ENCODE results near the gene OR10G2.
"Not testable (repeated sequence)": the region's sequence is repeated elsewhere in the genome, so short reads cannot be mapped to it uniquely, and the experiment has no call there.

OR10G2 gene, protein sequence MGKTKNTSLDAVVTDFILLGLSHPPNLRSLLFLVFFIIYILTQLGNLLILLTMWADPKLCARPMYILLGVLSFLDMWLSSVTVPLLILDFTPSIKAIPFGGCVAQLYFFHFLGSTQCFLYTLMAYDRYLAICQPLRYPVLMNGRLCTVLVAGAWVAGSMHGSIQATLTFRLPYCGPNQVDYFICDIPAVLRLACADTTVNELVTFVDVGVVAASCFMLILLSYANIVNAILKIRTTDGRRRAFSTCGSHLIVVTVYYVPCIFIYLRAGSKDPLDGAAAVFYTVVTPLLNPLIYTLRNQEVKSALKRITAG

DNA sequence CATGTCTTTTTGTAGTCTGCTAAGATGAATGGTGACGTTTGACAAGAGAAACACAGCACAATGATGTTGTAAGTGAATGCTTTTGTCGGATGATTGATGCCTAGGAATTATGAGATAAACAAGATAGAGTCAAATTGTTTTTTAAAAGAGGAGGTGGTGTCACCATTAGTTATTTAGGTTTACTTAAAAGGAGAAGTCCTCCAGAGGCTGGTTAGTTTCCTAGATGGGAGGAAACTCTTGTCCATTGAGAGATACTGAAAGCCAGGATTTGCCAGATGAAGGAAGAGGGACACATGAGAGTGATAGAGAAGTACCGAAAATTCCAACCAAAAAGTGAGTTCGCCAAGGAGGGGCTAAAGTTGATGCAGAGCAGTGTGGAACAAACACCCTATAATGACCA, at the start of gene OR10G2:
TSS of gene OR10G2 (minus strand) at position 101 of the 400 bp plus-strand sequence. CDS start at position 3, 98 bp downstream.
- DNase-seq (ENCODE audit: low read depth): no peak

DNA sequence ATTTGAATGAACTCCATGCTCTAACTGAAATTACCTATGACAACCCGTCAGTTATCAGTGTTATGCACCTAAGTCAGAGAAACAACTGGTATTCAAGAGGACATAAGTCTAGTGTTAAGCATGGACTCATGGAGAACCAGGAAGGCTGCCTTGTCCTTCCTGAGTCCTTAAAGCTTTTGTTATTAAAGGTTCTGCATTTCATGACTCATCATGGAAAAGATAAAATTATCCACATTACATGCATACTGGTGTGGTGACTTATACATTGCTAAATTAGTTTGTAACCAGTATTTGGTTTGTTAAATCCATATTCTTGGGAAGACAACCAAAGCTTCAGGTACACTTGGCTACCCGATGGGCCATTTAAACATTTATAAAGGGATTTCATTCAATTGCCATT, 45.3 kb upstream of the OR10G2 start:
- no peak for DNase-seq (ENCODE audit: low read depth)

DNA sequence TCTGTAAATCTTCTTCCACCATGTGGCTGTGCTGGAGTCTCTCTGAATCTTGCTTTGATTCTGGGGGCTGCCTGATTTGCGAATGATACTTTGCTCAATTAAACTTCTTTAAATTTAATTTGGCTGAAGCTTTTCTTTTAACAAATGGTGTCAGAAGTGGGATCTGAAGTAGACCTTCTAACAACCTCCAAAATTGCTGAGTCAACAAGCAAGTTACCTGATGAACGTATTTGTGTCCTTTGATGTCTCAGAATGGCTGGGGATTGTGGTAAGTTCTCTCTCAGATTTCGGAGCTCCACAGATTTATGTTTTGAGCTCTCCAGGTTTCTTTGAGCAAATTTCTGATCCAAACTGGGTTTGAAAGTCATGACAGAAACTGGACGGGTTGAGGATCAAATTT, 40.8 kb upstream of the OR10G2 start:
- no peak for DNase-seq (ENCODE audit: low read depth)

DNA sequence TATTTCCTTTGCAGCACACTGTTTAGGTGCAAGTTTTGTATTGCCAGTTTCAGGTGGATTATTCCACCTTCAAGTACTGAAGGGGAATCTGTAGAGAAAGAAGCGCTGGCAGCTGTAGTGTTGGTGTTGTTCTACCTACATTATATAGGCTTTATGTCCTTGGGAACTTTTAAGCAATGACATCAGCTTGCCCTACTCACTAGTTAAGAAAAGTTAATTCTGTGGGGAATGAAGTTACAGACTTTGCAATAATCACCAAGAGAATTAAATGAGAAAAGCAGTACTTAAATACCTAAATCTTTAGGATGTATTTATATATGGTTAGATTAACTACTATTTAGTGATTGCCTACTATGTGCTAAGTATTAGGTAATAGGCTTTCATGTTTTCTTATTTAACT, 39.0 kb upstream of the OR10G2 start, which contains the start of gene OR4E1:
TSS of gene OR4E1 (minus strand) at position 101 of the 400 bp plus-strand sequence. CDS start 2,883 bp downstream, outside the sequence.
- DNase-seq (ENCODE audit: low read depth): no peak

DNA sequence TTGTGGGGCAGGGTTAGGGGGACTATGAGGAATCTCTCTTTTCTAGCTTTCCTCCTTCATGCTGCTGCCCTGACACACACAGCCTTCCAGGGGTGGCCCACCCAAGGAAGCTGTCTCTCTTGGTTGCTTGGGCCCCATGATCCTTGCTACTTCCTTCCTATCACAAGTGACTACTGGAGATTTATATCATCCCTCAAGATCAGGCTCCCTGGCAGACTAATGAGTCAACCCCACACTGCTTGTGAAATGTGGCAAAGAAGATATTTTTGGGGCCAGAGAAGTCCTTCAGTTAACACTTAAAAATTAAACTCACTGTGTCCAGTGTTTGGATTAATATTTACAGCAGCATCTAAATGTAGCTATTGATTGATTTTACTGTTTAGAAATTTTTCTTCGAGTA, 37.4 kb upstream of the OR10G2 start:
- no peak for DNase-seq (ENCODE audit: low read depth)

DNA sequence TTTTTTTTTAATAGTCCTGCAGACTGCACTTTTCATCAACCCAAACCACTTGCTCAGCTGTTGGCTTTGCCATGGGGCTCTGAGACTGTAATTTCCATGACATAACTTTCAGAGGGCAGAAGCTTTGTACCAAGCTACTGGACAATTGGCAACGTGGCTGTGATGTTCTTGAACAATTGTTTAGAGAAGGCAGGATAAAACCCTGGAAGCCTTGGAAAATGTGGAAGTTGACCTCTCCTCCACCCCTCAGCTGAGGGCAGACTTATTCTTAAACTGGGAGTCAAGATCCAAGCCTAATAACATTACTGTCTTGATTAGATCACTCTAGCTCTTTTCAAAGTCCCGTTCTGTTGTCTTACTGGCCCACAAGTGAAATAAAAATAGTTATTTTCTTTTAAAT, 36.6 kb upstream of the OR10G2 start:
- no peak for DNase-seq (ENCODE audit: low read depth)

DNA sequence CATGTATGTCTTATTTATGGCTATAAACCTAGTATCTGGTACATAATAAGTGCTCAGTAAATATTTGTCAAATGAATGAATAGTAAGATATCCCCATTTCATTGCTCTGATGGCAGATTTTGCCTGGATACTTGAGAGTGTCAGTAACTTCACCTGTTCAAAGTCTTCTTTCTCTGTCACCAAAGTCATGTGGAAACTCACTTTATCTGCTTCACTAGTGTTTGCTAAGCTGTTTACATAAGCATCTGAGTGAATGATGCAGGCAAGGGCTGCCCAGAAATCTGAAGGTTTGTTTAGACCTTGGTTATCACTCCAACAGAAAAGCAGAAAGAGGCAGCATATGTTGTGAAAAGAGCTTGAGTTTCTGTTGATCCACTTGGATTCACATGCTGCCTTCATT, 34.5 kb upstream of the OR10G2 start:
- DNase-seq (ENCODE audit: low read depth): no peak

DNA sequence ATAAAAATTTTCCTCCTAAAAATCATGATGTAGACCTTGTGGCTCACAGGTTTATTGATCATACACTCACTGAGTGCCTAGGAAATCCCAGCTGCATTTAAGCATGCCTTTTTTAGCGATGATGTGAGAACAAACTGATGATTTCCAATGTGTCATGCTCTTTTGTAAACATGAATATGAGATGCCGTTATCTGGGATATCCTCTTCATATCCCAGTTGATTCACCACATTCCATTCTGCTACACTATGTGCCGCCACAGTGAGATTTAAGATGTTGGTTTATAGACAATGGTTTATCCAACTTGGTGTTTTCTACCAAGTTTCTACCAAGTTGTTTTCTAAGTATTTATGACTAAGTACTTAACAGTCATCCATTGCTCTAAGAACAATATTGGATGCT, 33.6 kb upstream of the OR10G2 start:
- no peak for DNase-seq (ENCODE audit: low read depth)

DNA sequence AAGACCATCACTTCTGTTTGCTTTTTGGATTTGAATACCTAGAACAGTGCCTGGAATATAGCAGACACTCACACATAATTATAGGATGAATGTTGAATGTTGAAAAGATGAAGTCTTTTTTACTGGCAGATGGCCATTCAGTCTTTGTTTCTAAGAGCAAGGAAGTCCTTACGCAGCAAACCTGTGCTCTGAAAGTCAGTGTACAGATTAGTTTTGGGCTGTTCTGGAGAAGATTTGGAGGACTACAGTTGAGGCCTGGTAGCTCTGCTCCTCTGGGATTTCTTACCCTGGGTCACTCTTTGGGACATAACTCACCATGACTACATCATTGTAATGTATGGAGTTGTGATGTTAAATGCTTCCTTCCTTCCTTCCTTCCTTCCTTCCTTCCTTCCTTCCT, 22.2 kb upstream of the OR10G2 start:
- DNase-seq (ENCODE audit: low read depth): no peak

DNA sequence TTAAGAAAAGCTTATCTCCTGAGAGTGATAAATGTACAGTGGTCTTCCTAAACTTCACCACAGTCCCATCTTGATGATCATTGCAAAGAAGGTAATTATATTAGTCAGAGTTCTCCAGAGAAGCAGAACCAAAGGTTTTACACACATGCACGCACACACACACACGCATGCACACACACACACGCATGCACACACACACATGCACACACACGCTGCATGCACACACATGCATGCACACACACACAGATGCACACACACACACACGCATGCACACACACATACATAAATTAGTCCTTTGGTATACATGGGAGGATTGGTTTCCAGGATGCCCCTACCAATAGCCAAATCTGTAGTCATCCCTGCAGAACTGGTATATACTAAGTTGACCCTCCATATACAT, 19.5 kb upstream of the OR10G2 start:
- no peak for DNase-seq (ENCODE audit: low read depth)

DNA sequence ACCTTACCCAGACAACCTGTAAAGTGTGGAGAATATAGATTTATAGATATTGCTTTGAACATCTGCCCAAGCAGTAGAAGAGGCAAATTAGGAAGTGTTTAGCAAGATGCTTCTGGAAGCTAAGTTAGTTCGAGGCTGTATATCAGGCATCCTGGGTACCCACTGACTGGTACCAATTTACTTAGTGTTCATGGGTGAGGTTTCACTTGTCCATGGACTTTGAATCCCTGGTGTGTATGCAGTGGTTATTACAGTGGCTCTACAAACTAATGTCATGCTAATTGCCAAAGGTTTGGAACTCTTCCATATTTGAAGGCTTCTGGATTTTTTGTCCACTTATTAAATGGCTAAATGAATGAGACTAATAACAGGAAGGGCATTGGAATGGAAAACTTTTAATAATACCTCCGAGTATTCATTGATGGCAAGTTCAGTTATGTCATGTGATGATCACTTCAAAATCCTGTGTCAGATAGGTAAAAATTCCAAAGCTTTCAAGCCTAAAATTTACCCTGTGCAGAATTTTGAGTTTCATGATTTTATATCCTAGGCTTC, 18.7 kb upstream of the OR10G2 start, which contains the start of gene OR4E2:
TSS of gene OR4E2 (plus strand) at position 505 of the 555 bp plus-strand sequence. CDS start 11,248 bp downstream, outside the sequence.
- no peak for DNase-seq (ENCODE audit: low read depth)

DNA sequence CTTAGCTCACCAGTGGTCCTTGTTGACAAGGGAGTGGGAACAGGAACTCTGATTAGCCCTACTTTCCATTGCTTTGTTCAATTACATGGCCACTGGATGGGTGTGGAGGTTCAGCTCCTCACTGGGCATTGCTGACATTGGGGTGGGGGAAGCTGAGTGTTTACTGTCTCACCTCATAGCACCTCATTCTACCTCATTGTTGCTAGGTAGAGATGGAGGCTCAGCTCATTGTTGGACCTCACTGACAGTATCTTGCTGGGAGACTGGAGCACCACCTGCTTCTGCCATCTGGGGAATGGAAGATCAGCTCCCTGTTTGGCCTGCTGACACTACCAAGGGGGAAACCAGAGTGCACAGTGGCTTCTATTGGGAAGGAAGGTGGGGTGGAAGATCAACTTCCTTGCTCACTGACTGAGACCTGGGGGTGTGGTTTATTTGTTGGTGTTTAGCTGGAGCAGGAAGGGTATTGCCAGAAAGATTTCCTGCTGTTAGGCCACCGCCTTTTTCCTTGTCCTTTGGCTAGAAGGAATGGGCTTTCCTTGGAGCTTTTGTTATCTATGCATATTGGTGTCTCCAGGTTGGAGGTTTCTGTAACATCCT, 17.6 kb upstream of the OR10G2 start:
- no peak for DNase-seq (ENCODE audit: low read depth)

DNA sequence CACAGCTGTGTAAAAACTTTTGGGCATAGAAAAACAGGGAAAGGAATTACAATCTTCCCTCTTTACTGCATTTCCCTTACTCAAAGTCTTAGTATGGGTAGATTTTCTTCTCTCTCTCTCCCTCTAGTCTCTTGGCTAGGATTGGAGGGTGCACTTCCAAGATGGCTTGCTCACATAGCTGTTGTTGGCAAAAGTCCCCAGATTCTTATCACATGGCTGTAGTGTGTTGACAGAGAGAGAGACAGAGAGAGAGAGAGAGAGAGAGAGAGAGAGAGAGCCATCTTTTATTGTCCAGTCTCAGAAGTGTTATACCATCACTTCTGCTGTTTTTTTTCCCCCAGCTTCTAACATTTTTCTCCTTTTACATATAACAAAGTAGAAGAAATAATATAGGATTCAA, 12.6 kb upstream of the OR10G2 start:
- DNase-seq (ENCODE audit: low read depth): no peak

DNA sequence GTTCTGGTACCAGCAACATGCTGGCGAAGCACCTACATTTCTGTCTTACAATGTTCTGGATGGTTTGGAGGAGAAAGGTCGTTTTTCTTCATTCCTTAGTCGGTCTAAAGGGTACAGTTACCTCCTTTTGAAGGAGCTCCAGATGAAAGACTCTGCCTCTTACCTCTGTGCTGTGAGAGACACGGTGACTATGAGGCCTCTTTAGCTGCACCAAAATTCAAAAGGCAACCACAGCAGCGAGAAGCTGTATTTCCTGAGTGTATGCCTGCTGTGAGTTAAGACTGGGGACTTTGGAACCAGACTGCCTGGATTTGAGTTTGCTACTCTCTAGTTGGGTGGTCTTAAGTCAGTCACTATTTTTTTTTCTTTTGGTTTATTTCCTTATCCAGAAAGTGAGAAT, 8.7 kb upstream of the OR10G2 start:
- no peak for DNase-seq (ENCODE audit: low read depth)

DNA sequence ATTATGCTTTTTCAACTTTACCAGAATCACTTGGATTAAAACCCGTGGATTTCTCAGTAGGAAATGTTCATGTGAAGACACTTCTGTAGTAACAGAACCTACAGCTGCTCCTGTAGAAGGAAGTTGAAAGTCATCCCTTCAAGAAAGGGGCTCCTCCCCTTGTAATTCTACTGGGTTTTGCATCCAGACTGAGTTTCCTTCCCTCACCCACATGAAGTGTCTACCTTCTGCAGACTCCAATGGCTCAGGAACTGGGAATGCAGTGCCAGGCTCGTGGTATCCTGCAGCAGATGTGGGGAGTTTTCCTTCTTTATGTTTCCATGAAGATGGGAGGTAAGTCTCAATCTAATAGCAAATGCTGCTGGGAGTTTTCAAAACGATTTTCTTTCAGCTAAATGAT, 7.9 kb upstream of the OR10G2 start:
- DNase-seq (ENCODE audit: low read depth): no peak

DNA sequence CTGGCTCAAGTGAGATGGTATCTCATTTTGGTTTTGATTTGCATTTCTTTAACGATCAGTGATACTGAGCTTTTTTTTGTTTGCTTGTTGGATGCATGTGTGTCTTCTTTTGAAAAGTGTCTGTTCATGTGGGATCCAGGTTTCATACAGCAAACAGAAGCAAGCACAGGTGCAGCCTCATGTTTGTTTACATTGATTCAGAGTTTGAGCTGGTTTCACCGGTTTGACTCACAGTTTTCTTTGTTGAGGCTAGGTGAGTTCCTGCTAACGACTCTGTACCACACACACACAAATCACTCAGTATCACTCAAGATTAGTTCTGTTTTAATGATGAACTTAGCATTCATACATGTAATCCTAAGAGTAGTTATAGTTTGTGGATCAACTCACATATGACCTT, 3.7 kb downstream of the OR10G2 start:
- DNase-seq (ENCODE audit: low read depth): no peak

DNA sequence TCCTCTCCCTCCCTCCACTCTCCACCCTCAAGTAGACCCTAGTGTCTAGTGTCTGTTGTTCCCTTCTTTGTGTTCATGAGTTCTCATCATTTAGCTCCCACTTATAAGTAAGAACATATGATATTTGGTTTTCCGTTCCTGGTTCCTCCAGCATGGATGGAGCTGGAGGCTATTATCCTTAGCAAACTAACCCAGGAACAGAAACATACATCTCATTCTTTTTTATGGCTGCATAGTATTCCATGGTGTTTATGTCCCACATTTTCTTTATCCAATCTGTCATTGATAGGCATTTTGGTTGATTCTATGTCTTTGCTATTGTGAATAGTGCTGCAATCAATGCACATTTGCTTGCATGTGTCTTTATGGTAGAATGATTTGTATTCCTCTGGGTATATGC, 4.2 kb downstream of the OR10G2 start:
- not testable (repeated sequence) for DNase-seq (ENCODE audit: low read depth)

DNA sequence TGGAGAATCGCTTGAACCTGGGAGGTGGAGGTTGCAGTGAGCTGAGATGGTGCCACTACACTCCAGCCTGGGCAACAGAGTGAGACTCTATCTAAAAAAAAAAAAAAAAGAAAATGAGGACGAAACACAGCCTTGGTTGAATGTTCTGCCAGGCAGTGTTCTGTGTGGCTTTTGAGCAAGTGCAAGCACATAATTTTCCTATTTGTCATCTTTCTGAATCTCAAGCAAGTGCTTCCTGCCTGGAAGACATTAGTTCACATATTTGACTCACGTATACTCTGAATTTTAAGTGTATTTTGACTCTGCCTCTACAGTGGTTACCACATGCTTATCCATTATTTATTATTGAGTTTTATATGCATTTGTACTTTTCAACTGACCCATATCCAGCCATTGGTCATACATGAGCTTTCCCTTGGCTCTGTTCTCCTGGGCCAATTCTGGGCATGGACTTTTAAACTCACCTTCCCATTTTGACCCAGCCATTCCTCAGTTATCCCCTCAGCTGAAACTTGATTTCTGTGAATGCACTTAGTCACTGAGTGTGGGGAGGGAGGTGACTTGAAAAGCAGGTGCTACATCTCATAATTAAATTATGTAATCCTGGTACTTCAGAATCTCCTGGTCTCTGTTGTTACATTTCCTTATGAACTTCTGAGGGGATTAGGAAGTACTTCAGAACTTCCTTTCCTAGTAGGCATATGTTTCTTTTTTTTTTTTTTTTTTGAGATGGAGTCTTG, 8.1 kb downstream of the OR10G2 start:
- no peak for DNase-seq (ENCODE audit: low read depth)

DNA sequence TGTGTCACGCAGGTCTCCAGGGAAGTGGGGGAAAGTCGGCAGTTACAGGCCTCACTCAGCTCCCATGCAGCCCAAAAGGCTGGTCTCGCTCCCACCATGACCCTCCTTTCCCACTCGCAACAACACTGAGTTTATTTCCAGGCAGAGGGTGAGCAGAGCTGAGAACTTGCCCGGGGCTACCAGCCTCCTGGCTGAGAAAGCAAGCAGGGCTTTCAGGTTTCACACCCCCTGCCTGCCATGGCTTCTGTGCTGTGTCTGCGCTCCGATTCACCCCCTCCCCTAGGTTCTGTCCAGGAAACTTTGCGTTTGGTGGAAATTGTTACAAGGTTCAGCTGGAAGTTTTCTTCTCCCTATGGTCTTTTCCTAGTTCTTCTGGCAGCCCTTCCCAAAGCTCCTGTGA, 17.1 kb downstream of the OR10G2 start:
- DNase-seq (ENCODE audit: low read depth): no peak

DNA sequence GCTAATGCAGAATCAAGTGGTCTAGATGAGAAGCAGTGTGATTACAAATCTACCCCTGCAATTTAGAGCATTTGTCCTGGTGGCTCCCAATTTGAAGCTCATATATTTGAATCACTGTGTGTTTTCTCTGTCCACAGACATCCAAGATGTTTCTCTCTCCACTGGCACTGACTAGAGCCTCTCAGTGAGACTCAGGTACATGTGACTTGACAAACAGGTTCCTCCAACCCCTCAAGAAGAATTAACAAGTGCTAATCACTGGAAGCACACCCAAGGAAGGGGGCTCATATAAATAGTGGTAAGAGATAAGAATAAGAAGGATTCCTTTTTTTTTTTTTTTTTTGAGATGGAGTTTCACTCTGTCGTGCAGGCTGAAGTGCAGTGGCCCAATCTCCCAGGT, 20.5 kb downstream of the OR10G2 start:
- no peak for DNase-seq (ENCODE audit: low read depth)

DNA sequence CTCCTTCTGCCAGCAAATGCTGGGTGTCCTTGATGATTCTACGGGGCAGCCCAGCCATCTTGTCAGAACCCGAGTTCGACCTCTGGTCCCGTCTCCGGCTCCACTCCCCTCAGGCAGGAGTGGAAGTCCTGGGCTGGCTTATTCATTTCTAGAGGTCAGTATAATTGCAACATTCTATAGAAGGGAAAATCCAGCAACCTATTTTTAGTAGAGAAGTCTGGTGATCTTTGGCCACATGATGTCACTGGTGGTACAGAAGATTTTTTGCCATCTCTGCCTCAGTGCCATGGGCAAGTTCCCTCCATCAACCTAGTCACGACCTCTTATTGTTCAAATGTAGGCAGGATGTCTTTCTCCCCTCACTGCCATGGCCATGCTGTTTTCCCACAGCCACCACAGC, 22.4 kb downstream of the OR10G2 start:
- no peak for DNase-seq (ENCODE audit: low read depth)

DNA sequence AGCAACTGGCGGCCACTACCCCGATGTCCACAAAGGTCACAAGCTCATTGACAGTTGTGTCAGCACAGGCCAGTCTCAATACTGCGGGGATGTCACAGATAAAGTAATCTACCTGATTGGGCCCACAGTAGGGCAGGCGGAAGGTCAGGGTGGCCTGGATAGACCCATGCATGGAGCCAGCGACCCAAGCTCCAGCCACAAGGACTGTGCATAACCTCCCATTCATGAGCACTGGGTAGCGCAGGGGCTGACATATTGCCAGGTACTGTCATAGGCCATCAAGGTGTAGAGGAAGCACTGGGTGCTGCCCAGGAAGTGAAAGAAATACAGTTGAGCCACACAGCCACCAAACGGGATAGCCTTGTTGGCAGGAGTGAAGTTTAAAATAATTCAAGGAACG, 32.6 kb downstream of the OR10G2 start:
- DNase-seq (ENCODE audit: low read depth): not testable (repeated sequence)

DNA sequence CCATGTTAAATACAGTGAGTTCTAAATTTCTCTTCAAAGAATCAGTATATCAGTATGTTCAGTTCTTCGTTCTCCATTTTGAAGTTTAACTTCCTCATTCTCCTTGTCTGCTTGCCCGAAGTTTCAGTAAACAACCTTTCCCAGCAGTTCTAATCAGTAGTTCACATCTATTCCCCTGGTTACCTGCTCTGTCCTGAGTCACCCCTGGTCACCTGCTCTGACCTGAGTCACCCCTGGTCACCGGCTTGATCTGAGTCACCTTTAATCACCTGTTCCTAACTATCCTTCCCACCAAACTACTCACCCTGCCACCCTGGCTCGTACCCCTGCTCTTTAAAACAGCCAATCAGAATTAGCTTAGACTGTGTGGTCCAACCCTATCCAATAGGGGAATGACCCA, 45.4 kb downstream of the OR10G2 start:
- DNase-seq (ENCODE audit: low read depth): no peak

Data from stimulated activated CD8-positive, alpha-beta memory T cell treated with anti-CD3 and anti-CD28 coated beads, Interleukin-12 subunit alpha, Interleukin-12 subunit beta, amount 100 ng/mL, for 1 hour (primary cell).